Tibial nerve (tissue), 3 donors: ENCODE results near the gene MAGI3.

Experiments
- CTCF ChIP-seq, 5 experiments: fragments of 200-600 bp in 3 of 5; fragments of 450-650 bp in 2 of 5; sonication (generic) in 3 of 5; IDR thresholded peaks; one replicate each; pipeline ENCODE4 v1.5.1; 2016 to 2019; ENCODE audit warnings: antibody characterized with exemption in 5 of 5, mild to moderate bottlenecking in 3 of 5, moderate library complexity in 2 of 5
- POLR2A ChIP-seq, 2 donors: fragments of 450-650 bp; IDR thresholded peaks; one replicate each; pipeline ENCODE4 v1.6.1; 2017; ENCODE audit warnings: antibody characterized with exemption in 2 of 2, mild to moderate bottlenecking in 2 of 2, moderate library complexity in 2 of 2

- TF ChIP-seq CTCF (IDR thresholded peaks at IDR 0.05): no peak
- no peak for TF ChIP-seq POLR2A (IDR thresholded peaks at IDR 0.05)
Observed at GRCh38 chr1:113714606-113715269, 324.4 kb downstream of the MAGI3 start.
